Stimulated activated CD8-positive, alpha-beta memory T cell treated with anti-CD3 and anti-CD28 coated beads, Interleukin-7, amount 100 ng/mL, for 4 hours (primary cell): ENCODE results near the gene COQ4.

Experiments
- DNase-seq, 2 donors: peaks; one replicate each; pipeline ENCODE4 v3.0.0-alpha.2; 2020; ENCODE audit warnings: low read depth in 2 of 2

Gene COQ4

GRCh38 chr9:128372784-128373183 lies 50.1 kb downstream of the COQ4 start:
- DNase-seq = no peak

- no peak for DNase-seq
Observed at GRCh38 chr9:128374221-128374675, 51.6 kb downstream of the COQ4 start.

GRCh38 chr9:128375865-128376264 lies 53.2 kb downstream of the COQ4 start:
- no peak for DNase-seq

DNA sequence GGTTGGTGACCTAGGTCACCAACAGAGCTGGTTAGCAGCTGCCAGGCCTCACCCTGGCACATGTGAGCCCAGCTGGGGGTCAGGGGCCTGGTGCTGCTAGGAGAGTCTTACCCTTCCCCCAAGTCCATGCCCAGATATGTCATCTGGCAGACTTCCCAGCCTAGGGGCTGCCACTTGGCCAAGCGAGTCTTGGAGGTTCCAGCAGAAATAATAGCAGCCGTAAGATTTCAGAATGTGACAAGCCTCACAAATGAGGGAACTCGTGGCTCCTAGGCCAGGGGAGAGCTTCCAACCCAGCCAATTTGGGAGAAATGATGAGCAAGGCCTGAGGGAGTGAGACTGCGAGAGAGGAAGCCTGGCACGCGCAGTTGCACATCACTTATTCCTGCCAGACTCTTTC lies 59.6 kb downstream of the COQ4 start:
- no peak for DNase-seq

GRCh38 chr9:128383007-128383753 lies 60.5 kb downstream of the COQ4 start:
- no peak for DNase-seq
